GM18519 (cell line): ENCODE results near the gene TMEM91.

ENCODE experiments used
- ATAC-seq: cut with Tn5 transposase; IDR thresholded peaks from one replicate; pipeline ENCODE4 v1.9.1; 2021; ENCODE audit warnings: mild to moderate bottlenecking, moderate library complexity; ENCODE audit not compliant: unreplicated experiment, low FRiP score

The TMEM91 gene

GRCh38 chr19:41427647-41428480 is 51.5 kb downstream of the TMEM91 start:
- ATAC-seq, result no peak

- ATAC-seq, result no peak
Measured at GRCh38 chr19:41428481-41428859, 52.1 kb downstream of the TMEM91 start.

GRCh38 chr19:41430922-41431321 is 54.6 kb downstream of the TMEM91 start:
- no peak for ATAC-seq

GRCh38 chr19:41431426-41432386 is 55.4 kb downstream of the TMEM91 start:
- no peak for ATAC-seq

GRCh38 chr19:41433171-41433570 is 56.8 kb downstream of the TMEM91 start:
- no peak for ATAC-seq
